ENCODE data around the gene CBX8. TPM values are rescaled to one million over a fixed set of nuclear protein-coding genes. Genes with fewer than 3 reads are reported as not detected.

The CBX8 gene
- total and polyA plus RNA-seq, 2 of the 8 experiments (the other 6 are each of a cell fraction or from before 2014, with no cell fraction given): 0.09 to 2.1 TPM

DNA sequence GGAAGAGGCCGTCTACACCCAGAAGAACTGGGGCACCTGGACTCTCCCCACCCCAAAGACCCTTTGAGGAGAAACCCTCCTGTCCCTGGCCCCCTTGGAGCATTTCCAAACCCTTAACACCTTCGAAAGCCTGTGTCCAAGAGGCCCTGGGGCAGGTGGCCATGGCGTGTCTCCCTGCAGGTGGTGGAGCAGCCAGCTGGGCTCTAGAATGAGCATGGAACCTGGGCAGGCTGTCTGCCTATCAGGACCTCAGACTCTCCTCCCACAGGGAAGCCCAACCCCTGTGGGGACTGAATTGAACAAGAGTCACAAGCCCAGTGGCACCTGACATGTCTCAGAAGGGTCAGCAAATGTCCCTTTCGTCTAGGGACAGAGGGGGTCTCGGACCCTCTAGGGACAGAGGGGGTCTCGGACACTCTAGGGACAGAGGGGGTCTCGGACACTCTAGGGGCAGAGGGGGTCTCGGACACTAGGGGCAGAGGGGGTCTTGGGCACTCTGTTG, 33.9 kb upstream of the CBX8 start (continued):
- TF ChIP-seq BRCA1 (IDR thresholded peaks at IDR 0.05; ENCODE audit: low read depth, low read length) (no peak), RBBP5 (IDR thresholded peaks at IDR 0.05; ENCODE audit: borderline replicate concordance, low read depth, low read length) (no peak)
- TF ChIP-seq, protein P1, sequence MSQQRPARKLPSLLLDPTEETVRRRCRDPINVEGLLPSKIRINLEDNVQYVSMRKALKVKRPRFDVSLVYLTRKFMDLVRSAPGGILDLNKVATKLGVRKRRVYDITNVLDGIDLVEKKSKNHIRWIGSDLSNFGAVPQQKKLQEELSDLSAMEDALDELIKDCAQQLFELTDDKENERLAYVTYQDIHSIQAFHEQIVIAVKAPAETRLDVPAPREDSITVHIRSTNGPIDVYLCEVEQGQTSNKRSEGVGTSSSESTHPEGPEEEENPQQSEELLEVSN (IDR thresholded peaks at IDR 0.05): no peak

All from H1 (cell line).